OCI-LY1 (cell line): Measurements from ENCODE around the gene CACNA2D3.

Experiments used
- H2AFZ ChIP-seq: fragments of 200-600 bp; sonication (generic), shearing (Covaris generic); 2 replicates; pipeline ENCODE4 v1.6.0; 2014; ENCODE audit warnings: antibody characterized with exemption, mild to moderate bottlenecking, low read length
- H3F3A ChIP-seq: fragments of 200-600 bp; sonication (generic), shearing (Covaris generic); 2 replicates; pipeline ENCODE4 v1.6.0; 2014; ENCODE audit warnings: mild to moderate bottlenecking, antibody characterized with exemption, low read length, moderate library complexity; ENCODE audit not compliant: insufficient read depth
- H3K27ac ChIP-seq: fragments of 200-600 bp; sonication (generic); 2 replicates; pipeline ENCODE4 v1.5.1; 2014; ENCODE audit warnings: low read length, mixed run types, mild to moderate bottlenecking, low read depth; ENCODE audit not compliant: poor library complexity, severe bottlenecking
- H3K27me3 ChIP-seq: fragments of 200-600 bp; sonication (generic); 2 replicates; pipeline ENCODE4 v1.6.0; 2014; ENCODE audit warnings: antibody characterized with exemption, mild to moderate bottlenecking, low read length, moderate library complexity; ENCODE audit not compliant: insufficient read depth
- H3K36me3 ChIP-seq: fragments of 200-600 bp; sonication (generic); 2 replicates; pipeline ENCODE4 v1.6.1; 2014; ENCODE audit warnings: mild to moderate bottlenecking, antibody characterized with exemption, low read length, moderate library complexity, mixed read lengths; ENCODE audit not compliant: insufficient read depth
- H3K4me1 ChIP-seq: fragments of 200-600 bp; sonication (generic); 2 replicates; pipeline ENCODE4 v1.5.1; 2014; ENCODE audit warnings: mild to moderate bottlenecking, low read length, moderate library complexity; ENCODE audit not compliant: insufficient read depth, severe bottlenecking
- H3K4me2 ChIP-seq: fragments of 200-600 bp; sonication (generic), shearing (Covaris generic); 2 replicates; pipeline ENCODE4 v1.6.1; 2014; ENCODE audit warnings: low read length
- H3K4me3 ChIP-seq: fragments of 200-600 bp; sonication (generic); 2 replicates; pipeline ENCODE4 v1.5.1; 2014; ENCODE audit warnings: low read length, low read depth, mild to moderate bottlenecking, mixed read lengths; ENCODE audit not compliant: poor library complexity, severe bottlenecking
- H3K79me2 ChIP-seq: fragments of 200-600 bp; shearing (Covaris generic); 2 replicates; pipeline ENCODE4 v1.6.1; 2016; ENCODE audit warnings: mixed run types, low read length, mixed read lengths; ENCODE audit not compliant: insufficient read depth
- H3K9ac ChIP-seq: fragments of 200-600 bp; sonication (generic), shearing (Covaris generic); 2 replicates; pipeline ENCODE4 v1.6.1; 2014; ENCODE audit warnings: mild to moderate bottlenecking, low read length, mixed read lengths
- H3K9me2 ChIP-seq: fragments of 200-600 bp; sonication (generic), shearing (Covaris generic); 2 replicates; pipeline ENCODE4 v1.6.1; 2014; ENCODE audit warnings: low read depth, mild to moderate bottlenecking, low read length, mixed read lengths
- H3K9me3 ChIP-seq: fragments of 200-600 bp; shearing (Covaris generic); 2 replicates; pipeline ENCODE4 v1.6.1; 2014; ENCODE audit warnings: low read length, mixed read lengths
- H4K20me1 ChIP-seq: fragments of 200-600 bp; sonication (generic), shearing (Covaris generic); 2 replicates; pipeline ENCODE4 v1.6.0; 2016; ENCODE audit warnings: mild to moderate bottlenecking, low read length; ENCODE audit not compliant: insufficient read depth
- CTCF ChIP-seq: fragments of 200-600 bp; sonication (generic), shearing (Covaris generic); IDR thresholded peaks from 2 replicates; pipeline ENCODE4 v1.5.1; 2017; ENCODE audit warnings: mild to moderate bottlenecking, antibody characterized with exemption, low read length, moderate library complexity, mixed read lengths
- EZH2 ChIP-seq: fragments of 200-600 bp; sonication (generic), shearing (Covaris generic); IDR thresholded peaks from 2 replicates; pipeline ENCODE4 v1.8.0; 2017; ENCODE audit warnings: borderline replicate concordance, mixed run types, mild to moderate bottlenecking, antibody characterized with exemption, low read length, moderate library complexity, mixed read lengths

The CACNA2D3 gene

GRCh38 chr3:54983266-54984099 lies 861.1 kb downstream of the CACNA2D3 start:
- no peaks in the 10 kb centered on the region for H3K79me2 ChIP-seq
- no peak overlapping the region for H3K27ac ChIP-seq
- no peaks in the 10 kb centered on the region for H3K36me3 ChIP-seq
- TF ChIP-seq CTCF = no peak
- no peak for TF ChIP-seq EZH2
- no peak overlapping the region for H3K4me2 ChIP-seq
- H3K9me3 ChIP-seq = no peaks in the 10 kb centered on the region
- H3K9ac ChIP-seq = no peak overlapping the region
- no peak overlapping the region for H3K4me3 ChIP-seq
- no peaks in the 10 kb centered on the region for H3K27me3 ChIP-seq
- no peaks in the 10 kb centered on the region for H4K20me1 ChIP-seq
- no peak overlapping the region for H2AFZ ChIP-seq
- H3K4me1 ChIP-seq = no peaks in the 10 kb centered on the region
- H3K9me2 ChIP-seq = no peaks in the 10 kb centered on the region
- no peaks in the 10 kb centered on the region for H3F3A ChIP-seq

- TF ChIP-seq EZH2 (no peak), CTCF (no peak)
- Histone ChIP-seq H3K36me3 (no peaks in the 10 kb centered on the region), H3K9ac (no peak overlapping the region), H3K27ac (no peak overlapping the region), H3K4me2 (no peak overlapping the region), H3K4me1 (no peaks in the 10 kb centered on the region), H3K4me3 (no peak overlapping the region), H2AFZ (no peak overlapping the region), H4K20me1 (no peaks in the 10 kb centered on the region), H3K79me2 (no peaks in the 10 kb centered on the region), H3F3A (no peaks in the 10 kb centered on the region), H3K9me2 (no peaks in the 10 kb centered on the region), H3K9me3 (no peaks in the 10 kb centered on the region), H3K27me3 (no peaks in the 10 kb centered on the region)
These were observed 863.5 kb downstream of the CACNA2D3 start for GRCh38 chr3:54985856-54986255.

- no peaks in the 10 kb centered on the region for H3F3A ChIP-seq
- H3K9me3 ChIP-seq = no peaks in the 10 kb centered on the region
- H3K4me3 ChIP-seq = no peak overlapping the region
- no peak overlapping the region for H3K9ac ChIP-seq
- H3K36me3 ChIP-seq = no peaks in the 10 kb centered on the region
- H3K4me2 ChIP-seq = no peak overlapping the region
- no peaks in the 10 kb centered on the region for H3K79me2 ChIP-seq
- no peaks in the 10 kb centered on the region for H4K20me1 ChIP-seq
- H3K27ac ChIP-seq = no peak overlapping the region
- no peaks in the 10 kb centered on the region for H3K9me2 ChIP-seq
- no peaks in the 10 kb centered on the region for H3K27me3 ChIP-seq
- H3K4me1 ChIP-seq = no peaks in the 10 kb centered on the region
- TF ChIP-seq CTCF (no peak), EZH2 (no peak)
- no peak overlapping the region for H2AFZ ChIP-seq
These were observed 863.9 kb downstream of the CACNA2D3 start for GRCh38 chr3:54986294-54986693.
